Measurements from ENCODE around the gene ATP6V0C. TPM values are rescaled to one million over a fixed set of nuclear protein-coding genes. Genes with fewer than 3 reads are reported as not detected.
A peak's percentile ranks its signal among the peaks of the same experiment; 100 is the strongest.

The ATP6V0C gene
- total RNA-seq, 2 experiments from 2014 or later = 124 to 125 TPM

DNA sequence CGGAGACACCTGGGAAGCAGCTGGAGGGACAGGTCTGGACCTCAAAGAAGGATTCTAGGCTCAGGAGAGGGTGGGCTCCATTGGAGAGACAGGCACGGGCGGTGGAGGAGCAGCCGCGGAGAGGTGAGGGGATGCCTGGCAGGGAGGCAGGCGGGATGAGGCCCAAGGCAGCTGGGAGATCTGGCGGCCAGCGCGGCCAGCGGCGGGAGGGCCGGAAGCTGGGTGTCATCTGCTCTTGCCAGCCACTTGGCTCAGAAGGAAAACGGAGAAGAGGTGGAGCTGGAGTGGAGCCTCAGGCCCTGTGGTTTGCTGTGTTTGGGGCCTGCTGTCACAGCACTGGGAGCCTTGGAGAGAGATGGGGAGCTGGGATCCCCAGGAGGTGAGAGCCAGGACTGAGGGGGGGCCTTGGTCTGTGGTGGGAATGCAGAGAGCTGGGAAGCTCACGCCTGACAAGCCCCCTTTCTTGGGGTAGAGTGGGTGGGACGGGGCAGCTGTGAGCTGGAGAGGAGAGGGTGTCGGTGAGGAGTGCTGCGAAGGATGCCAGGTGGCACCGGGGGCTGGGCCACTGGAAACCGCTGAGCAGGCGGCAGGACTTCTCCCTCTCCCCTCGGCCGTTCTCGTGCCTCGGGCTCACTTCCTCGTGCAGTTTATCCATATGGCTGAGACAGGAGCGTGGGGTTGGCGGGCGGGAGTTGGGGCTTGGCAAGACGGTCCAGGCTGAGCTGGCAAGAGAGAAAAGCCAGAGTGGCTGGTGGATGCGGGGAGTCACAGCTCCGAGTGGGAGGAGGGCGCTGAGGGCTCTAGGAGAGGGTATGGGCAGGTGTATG is 30.8 kb upstream of the ATP6V0C start:
- H3K4me1 Mint-ChIP-seq = peaks cover 16% of the 10 kb centered on the region
- H3K27me3 Mint-ChIP-seq = no peaks in the 10 kb centered on the region
- peaks cover 3% of the 10 kb centered on the region for H3K36me3 Mint-ChIP-seq
- no peak overlapping the region for H3K4me3 Mint-ChIP-seq
- H3K27ac Mint-ChIP-seq = no peak overlapping the region
- no peak for DNase-seq
- H3K9me3 Mint-ChIP-seq = no peaks in the 10 kb centered on the region

DNA sequence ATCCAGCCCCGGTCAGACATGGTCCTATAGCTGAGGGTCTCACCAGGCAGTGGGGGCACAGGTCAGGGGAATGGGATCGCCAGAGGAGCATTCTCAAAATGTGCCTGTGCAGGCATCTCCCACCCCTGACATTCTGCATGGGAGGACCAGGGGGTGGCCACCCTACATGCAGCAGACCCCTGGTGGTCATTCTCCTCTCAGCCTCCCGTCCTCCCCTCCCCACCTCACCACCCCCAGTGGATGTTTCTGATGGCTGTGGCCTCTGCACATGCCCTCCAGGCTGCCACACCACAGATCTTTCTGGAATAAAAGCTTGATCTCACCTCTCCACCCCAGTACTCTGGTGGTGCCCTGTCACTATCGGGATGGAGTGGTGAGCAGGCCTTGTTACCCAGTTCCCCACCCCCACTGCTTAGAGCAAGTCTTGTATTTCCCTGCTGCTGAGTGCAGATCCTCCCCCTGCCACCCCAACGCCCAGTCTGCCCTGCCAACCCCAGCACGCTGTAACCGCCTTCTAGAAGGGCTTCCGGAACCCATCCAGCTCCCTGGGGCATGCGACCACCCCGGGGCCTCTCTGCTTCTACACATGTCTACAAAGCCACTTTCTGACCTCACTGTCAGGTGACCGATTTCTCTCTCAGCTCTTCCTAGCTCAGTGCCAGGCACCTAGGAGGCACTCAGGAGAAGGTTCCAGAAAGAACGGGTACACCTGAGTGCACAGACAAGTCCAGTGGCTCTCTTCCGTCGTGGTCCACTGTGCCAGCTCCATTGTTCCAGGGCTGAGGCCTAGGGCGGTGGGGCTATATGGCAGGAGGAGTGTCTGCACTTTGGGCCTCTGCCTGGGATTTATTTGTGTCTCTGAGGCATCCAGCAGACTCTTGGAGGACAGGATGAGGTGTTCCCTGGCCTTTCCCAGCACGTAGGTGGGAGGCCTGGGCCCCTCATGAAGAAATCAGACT is 29.5 kb upstream of the ATP6V0C start:
- Mint-ChIP-seq H3K27me3 (no peaks in the 10 kb centered on the region), H3K27ac (no peak overlapping the region), H3K36me3 (peaks cover 3% of the 10 kb centered on the region), H3K9me3 (no peaks in the 10 kb centered on the region), H3K4me3 (no peak overlapping the region), H3K4me1 (peaks cover 16% of the 10 kb centered on the region)
- no peak for DNase-seq

DNA sequence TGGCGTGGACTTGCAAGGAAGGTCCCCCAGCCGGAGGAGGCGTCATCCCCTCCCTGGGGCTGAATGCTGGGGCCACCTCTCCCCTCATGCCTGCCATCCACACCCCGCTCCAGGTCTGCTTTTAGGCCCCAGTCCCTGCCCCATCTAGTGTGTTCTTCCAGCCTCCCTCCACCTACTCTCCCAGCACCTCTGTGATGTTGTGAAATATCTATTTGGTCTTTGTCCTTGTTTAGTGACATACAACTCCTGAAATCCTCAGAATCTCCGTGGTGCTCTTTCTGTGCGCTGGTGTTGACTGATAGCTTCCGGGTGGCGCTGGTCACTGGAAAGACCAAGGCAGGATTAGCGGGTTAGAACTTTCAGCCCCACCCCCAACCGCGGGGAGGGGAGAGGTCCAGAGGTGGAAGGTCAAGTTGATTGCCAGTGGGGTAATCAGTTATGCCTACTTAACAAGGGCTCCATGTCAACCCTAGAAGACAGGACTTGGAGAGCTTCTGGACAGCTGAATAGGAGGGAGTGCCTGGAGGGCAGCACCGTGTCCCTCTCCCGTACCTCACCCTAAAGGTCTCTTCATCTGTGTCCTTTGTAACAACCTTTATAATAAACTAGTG is 28.7 kb upstream of the ATP6V0C start:
- peaks cover 16% of the 10 kb centered on the region for H3K4me1 Mint-ChIP-seq
- no peak overlapping the region for H3K27ac Mint-ChIP-seq
- H3K4me3 Mint-ChIP-seq = no peak overlapping the region
- DNase-seq = no peak
- H3K27me3 Mint-ChIP-seq = no peaks in the 10 kb centered on the region
- H3K36me3 Mint-ChIP-seq = peaks cover 3% of the 10 kb centered on the region
- no peaks in the 10 kb centered on the region for H3K9me3 Mint-ChIP-seq

GRCh38 chr16:2485811-2486507 is 27.8 kb upstream of the ATP6V0C start:
- H3K9me3 Mint-ChIP-seq = no peaks in the 10 kb centered on the region
- H3K4me1 Mint-ChIP-seq = peaks cover 16% of the 10 kb centered on the region
- H3K36me3 Mint-ChIP-seq = peaks cover 3% of the 10 kb centered on the region
- DNase-seq = no peak
- no peak overlapping the region for H3K27ac Mint-ChIP-seq
- H3K27me3 Mint-ChIP-seq = no peaks in the 10 kb centered on the region
- no peak overlapping the region for H3K4me3 Mint-ChIP-seq

DNA sequence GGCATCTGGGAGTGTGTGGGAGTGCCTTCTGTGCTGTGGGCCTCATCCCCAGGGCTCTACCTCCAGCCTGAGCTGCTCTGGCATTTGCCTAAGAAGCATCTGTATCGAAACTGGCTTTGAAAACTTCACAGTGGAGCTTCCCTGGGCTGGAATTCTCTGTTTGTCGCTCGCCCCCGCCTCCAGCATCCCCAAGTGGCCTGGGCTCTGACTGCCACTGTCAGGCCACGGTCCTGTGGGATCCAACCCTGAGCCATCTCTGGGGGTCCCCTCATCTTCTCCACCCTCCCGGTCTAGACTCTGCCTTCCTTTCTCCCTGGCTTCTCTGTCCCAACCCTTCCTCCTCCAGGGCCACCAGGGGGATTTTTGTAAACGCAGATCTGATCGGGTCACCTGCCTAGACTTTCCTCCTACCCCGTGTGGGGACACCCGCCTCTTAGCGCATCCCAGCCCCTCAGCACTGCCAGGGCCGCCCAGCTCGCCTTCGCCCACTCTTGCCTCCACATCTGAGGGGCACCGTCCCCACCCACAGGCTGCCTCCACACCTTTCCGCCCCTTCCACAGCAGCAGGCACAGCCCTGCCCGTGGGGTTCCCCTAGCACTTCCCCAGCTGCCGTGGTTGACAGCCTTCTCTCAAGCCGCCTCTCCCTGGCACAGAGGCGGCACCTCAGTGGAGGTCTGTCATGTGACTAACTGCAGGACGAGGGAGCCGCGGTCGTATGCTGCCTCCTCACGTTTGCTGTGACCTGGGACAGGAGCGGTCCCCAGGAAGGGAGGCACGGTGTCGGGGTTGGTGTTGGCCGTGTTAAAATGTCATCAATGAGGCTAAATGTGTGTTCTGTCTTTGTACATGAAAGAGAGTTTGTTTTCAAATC is 26.9 kb upstream of the ATP6V0C start:
- Mint-ChIP-seq H3K4me3 (peak overlapping the region; percentile 55), H3K27ac (peak overlapping the region; percentile 50), H3K36me3 (peaks cover 3% of the 10 kb centered on the region), H3K27me3 (no peaks in the 10 kb centered on the region), H3K9me3 (no peaks in the 10 kb centered on the region), H3K4me1 (peaks cover 16% of the 10 kb centered on the region)
- DNase-seq = peak; percentile 79

DNA sequence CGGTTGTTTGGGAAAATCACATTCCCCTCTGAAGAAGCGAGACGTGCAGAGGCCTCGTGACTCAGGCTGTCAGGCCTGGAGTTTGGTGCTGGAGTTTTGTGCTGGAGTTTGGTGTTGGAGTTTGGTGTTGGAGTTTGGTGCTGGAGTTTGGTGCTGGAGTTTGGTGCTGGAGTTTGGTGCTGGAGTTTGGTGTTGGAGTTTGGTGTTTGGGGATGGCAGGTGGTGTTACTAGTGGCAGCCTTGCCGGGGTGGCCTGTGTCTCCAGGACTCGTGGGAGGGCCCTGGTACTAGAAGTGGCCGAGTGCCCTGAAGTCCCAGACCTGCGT is 26.3 kb upstream of the ATP6V0C start:
- DNase-seq = no peak
- no peaks in the 10 kb centered on the region for H3K27me3 Mint-ChIP-seq
- no peaks in the 10 kb centered on the region for H3K9me3 Mint-ChIP-seq
- H3K36me3 Mint-ChIP-seq = peaks cover 3% of the 10 kb centered on the region
- H3K4me1 Mint-ChIP-seq = peaks cover 16% of the 10 kb centered on the region
- H3K4me3 Mint-ChIP-seq = peak overlapping the region; percentile 55
- peak overlapping the region; percentile 50 for H3K27ac Mint-ChIP-seq

GRCh38 chr16:2487903-2488531 is 25.7 kb upstream of the ATP6V0C start:
- Mint-ChIP-seq H3K9me3 (no peaks in the 10 kb centered on the region), H3K4me1 (peaks cover 14% of the 10 kb centered on the region), H3K4me3 (no peak overlapping the region), H3K27me3 (no peaks in the 10 kb centered on the region), H3K27ac (no peak overlapping the region), H3K36me3 (peaks cover 3% of the 10 kb centered on the region)
- DNase-seq = no peak

GRCh38 chr16:2489581-2489980 is 24.2 kb upstream of the ATP6V0C start:
- H3K4me3 Mint-ChIP-seq = no peak overlapping the region
- H3K27me3 Mint-ChIP-seq = no peaks in the 10 kb centered on the region
- no peaks in the 10 kb centered on the region for H3K9me3 Mint-ChIP-seq
- no peak overlapping the region for H3K27ac Mint-ChIP-seq
- no peak for DNase-seq
- peaks cover 3% of the 10 kb centered on the region for H3K36me3 Mint-ChIP-seq
- peaks cover 14% of the 10 kb centered on the region for H3K4me1 Mint-ChIP-seq

GRCh38 chr16:2490190-2491105 is 23.3 kb upstream of the ATP6V0C start:
- Mint-ChIP-seq H3K36me3 (peaks cover 3% of the 10 kb centered on the region), H3K4me3 (no peak overlapping the region), H3K4me1 (peaks cover 14% of the 10 kb centered on the region), H3K27me3 (no peaks in the 10 kb centered on the region), H3K9me3 (no peaks in the 10 kb centered on the region), H3K27ac (no peak overlapping the region)
- DNase-seq = no peak

- Mint-ChIP-seq H3K4me1 (peaks cover 3% of the 10 kb centered on the region), H3K9me3 (no peaks in the 10 kb centered on the region), H3K36me3 (no peaks in the 10 kb centered on the region), H3K4me3 (no peak overlapping the region), H3K27me3 (no peaks in the 10 kb centered on the region), H3K27ac (no peak overlapping the region)
- DNase-seq = no peak
Observed at GRCh38 chr16:2492292-2492691, 21.5 kb upstream of the ATP6V0C start.

DNA sequence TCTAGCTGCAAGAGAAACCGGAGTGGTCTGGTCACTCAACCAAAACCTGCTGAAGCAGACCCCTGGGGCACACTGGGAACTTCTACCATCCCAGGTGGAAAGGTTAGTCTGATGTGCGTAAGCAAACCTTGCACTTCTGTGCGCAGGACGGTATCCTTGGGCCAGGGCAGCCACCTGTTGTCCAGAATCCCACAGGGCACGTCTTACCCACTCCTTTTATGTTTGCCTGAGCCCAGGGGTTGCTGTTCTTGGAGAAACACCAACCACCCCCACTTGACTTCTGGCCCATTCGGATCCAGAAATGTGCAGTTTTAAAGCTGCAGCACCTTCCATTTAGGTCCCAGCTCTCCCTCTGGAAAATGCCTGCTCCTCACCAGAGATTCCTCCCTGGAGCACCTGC is 20.1 kb upstream of the ATP6V0C start:
- Mint-ChIP-seq H3K4me3 (no peak overlapping the region), H3K4me1 (no peaks in the 10 kb centered on the region), H3K27me3 (no peaks in the 10 kb centered on the region)

DNA sequence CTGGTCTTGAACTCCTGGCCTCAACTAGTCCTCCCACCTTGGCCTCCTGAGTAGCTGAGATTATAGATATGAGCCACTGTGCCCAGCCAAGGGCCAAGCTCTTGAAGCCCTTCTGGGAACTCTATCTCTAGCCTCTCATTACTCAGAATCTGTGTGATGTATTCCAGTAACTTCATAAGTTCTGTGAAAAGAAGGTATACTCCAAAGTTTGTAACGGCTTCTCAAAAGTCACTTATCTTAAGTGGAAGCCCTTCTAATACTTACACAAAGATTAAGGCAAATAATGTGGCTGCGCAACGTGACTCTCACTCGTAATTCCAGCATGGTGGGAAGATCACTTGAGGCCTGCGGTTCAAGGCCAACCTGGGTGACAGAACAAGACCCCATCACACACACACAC is 19.1 kb upstream of the ATP6V0C start:
- H3K4me1 Mint-ChIP-seq = no peaks in the 10 kb centered on the region
- H3K4me3 Mint-ChIP-seq = no peak overlapping the region
- DNase-seq = no peak
- H3K36me3 Mint-ChIP-seq = peaks cover 4% of the 10 kb centered on the region
- H3K27ac Mint-ChIP-seq = no peak overlapping the region
- no peaks in the 10 kb centered on the region for H3K9me3 Mint-ChIP-seq
- no peaks in the 10 kb centered on the region for H3K27me3 Mint-ChIP-seq

More for the DNA sequence above, 20.1 kb upstream of the ATP6V0C start:
- Mint-ChIP-seq H3K27ac (no peak overlapping the region), H3K36me3 (peaks cover 4% of the 10 kb centered on the region), H3K9me3 (no peaks in the 10 kb centered on the region)
- DNase-seq = no peak

DNA sequence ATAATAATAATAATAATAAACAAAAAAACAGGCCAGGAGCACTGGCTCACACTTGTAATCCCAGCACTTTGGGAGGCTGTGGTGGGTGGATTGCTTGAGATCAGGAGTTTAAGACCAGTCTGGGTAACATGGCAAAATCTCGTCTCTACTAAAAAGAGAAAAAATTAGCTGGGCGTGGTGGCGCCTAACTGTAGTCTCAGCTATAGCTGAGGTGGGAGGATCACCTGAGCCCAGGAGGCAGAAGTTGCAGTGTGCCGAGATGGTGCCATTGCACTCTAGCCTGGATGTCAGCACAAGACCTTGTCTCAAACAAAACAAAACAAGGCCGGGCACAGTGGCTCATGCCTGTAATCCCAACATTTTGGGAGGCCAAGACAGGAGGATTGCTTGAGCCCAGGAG is 18.7 kb upstream of the ATP6V0C start:
- no peak overlapping the region for H3K4me3 Mint-ChIP-seq
- H3K27me3 Mint-ChIP-seq = no peaks in the 10 kb centered on the region
- H3K27ac Mint-ChIP-seq = no peak overlapping the region
- H3K36me3 Mint-ChIP-seq = peaks cover 4% of the 10 kb centered on the region
- H3K4me1 Mint-ChIP-seq = no peaks in the 10 kb centered on the region
- H3K9me3 Mint-ChIP-seq = no peaks in the 10 kb centered on the region
- DNase-seq = no peak
